IMR-90 (cell line): ENCODE results near the gene COMP. TPM values are rescaled to one million over a fixed set of nuclear protein-coding genes. Genes with fewer than 3 reads are reported as not detected.
A peak's percentile ranks its signal among the peaks of the same experiment; 100 is the strongest.

Source experiments
- ATAC-seq: fragments of 200-7000 bp; cut with Tn5 transposase; 2 replicates; pipeline ENCODE4 v1.9.1; 2020; ENCODE audit warnings: low read depth, mild to moderate bottlenecking, moderate library complexity
- BruUV-seq: library from RNA; stranded (reverse); fragments of 400-500 nt; replicated peaks from 2 replicates; lab custom pipeline; 2021; lab: Mats Ljungman, UMichigan
- CTCF ChIA-PET: fragments of 300-600 bp; formaldehyde crosslinking; extraction: SDS; loops from one replicate; lab custom pipeline; 2021; ENCODE audit warnings: antibody characterized with exemption; lab: Yijun Ruan, JAX
- POLR2A ChIA-PET: fragments of 300-600 bp; sonication (Branson Sonifier 250); formaldehyde crosslinking; loops from one replicate; lab custom pipeline; 2022; ENCODE audit warnings: antibody characterized with exemption; ENCODE audit not compliant: unreplicated experiment; lab: Charles Lee
- DNase-seq: peaks from one replicate; pipeline ENCODE4 v3.0.0; 2013
- H2AFZ ChIP-seq: replicated peaks from 2 replicates; pipeline ENCODE3; 2013; ENCODE audit warnings: low read length, mild to moderate bottlenecking; ENCODE audit not compliant: poor library complexity
- H2AK5ac ChIP-seq: 2 replicates; pipeline ENCODE4 v1.6.1; 2013; ENCODE audit warnings: low read depth, low read length, inconsistent platforms
- H2AK9ac ChIP-seq: replicated peaks from 2 replicates; pipeline ENCODE3; 2013; ENCODE audit warnings: mild to moderate bottlenecking, low read depth, low read length, moderate library complexity; ENCODE audit not compliant: poor library complexity
- H2BK120ac ChIP-seq: 2 replicates; pipeline ENCODE4 v1.6.1; 2013; ENCODE audit warnings: low read depth, low read length, inconsistent platforms
- H2BK15ac ChIP-seq: 3 replicates; pipeline ENCODE4 v1.6.1; 2013; ENCODE audit warnings: low read depth, low read length, inconsistent platforms
- H2BK20ac ChIP-seq: 2 replicates; pipeline ENCODE4 v1.6.1; 2013; ENCODE audit warnings: low read depth, mild to moderate bottlenecking, inconsistent platforms, low read length, moderate library complexity
- H2BK5ac ChIP-seq: 2 replicates; pipeline ENCODE4 v1.6.1; 2013; ENCODE audit warnings: mild to moderate bottlenecking, low read depth, low read length, inconsistent platforms; ENCODE audit not compliant: poor library complexity, severe bottlenecking
- H3K14ac ChIP-seq: replicated peaks from 2 replicates; pipeline ENCODE4 v1.6.1; 2013; ENCODE audit warnings: low read depth, low read length, inconsistent platforms
- H3K18ac ChIP-seq: 2 replicates; pipeline ENCODE4 v1.6.1; 2013; ENCODE audit warnings: low read depth, low read length, control low read depth
- H3K23ac ChIP-seq: 2 replicates; pipeline ENCODE4 v1.6.1; 2013; ENCODE audit warnings: low read depth, low read length, inconsistent platforms
- H3K27ac ChIP-seq: 2 replicates; pipeline ENCODE4 v1.5.1; 2013; ENCODE audit warnings: mild to moderate bottlenecking, control low read depth, low read length; ENCODE audit not compliant: insufficient read depth
- H3K27me3 ChIP-seq: 2 replicates; pipeline ENCODE4 v1.6.1; 2013; ENCODE audit warnings: low read length; ENCODE audit not compliant: control insufficient read depth, insufficient read depth
- H3K36me3 ChIP-seq: 2 replicates; pipeline ENCODE4 v1.6.1; 2013; ENCODE audit warnings: low read length, mixed read lengths; ENCODE audit not compliant: control insufficient read depth, insufficient read depth
- H3K4ac ChIP-seq: 2 replicates; pipeline ENCODE4 v1.6.1; 2013; ENCODE audit warnings: low read depth, low read length, inconsistent platforms
- H3K4me1 ChIP-seq: 2 replicates; pipeline ENCODE4 v1.6.1; 2013; ENCODE audit warnings: low read length, mixed read lengths; ENCODE audit not compliant: control insufficient read depth, insufficient read depth
- H3K4me2 ChIP-seq: 2 replicates; pipeline ENCODE4 v1.6.1; 2013; ENCODE audit warnings: low read depth, mild to moderate bottlenecking, control low read depth, low read length, moderate library complexity
- H3K4me3 ChIP-seq: 2 replicates; pipeline ENCODE4 v1.5.1; 2013; ENCODE audit warnings: low read depth, mild to moderate bottlenecking, control low read depth, low read length, moderate library complexity; ENCODE audit not compliant: insufficient read depth
- H3K56ac ChIP-seq: 2 replicates; pipeline ENCODE4 v1.6.1; 2013; ENCODE audit warnings: low read length, inconsistent platforms; ENCODE audit not compliant: insufficient read depth; ENCODE audit errors: extremely low read depth
- H3K79me1 ChIP-seq, 2 experiments: 2 replicates each; pipeline ENCODE4 v1.6.1; 2013; ENCODE audit warnings: low read length in 2 of 2, inconsistent platforms in 1 of 2, low read depth in 1 of 2
- H3K9ac ChIP-seq: 2 replicates; pipeline ENCODE4 v1.6.1; 2013; ENCODE audit warnings: low read depth, low read length, control low read depth
- H3K9me1 ChIP-seq: 2 replicates; pipeline ENCODE4 v1.6.1; 2013; ENCODE audit warnings: low read length, inconsistent platforms; ENCODE audit not compliant: insufficient read depth
- H3K9me3 ChIP-seq: 2 replicates; pipeline ENCODE4 v1.6.1; 2013; ENCODE audit warnings: low read length; ENCODE audit not compliant: control insufficient read depth, insufficient read depth
- H4K20me1 ChIP-seq: 2 replicates; pipeline ENCODE4 v1.6.1; 2013; ENCODE audit warnings: low read length, inconsistent platforms; ENCODE audit not compliant: insufficient read depth
- H4K5ac ChIP-seq: 2 replicates; pipeline ENCODE4 v1.6.1; 2013; ENCODE audit warnings: mild to moderate bottlenecking, low read depth, low read length, control low read depth
- H4K8ac ChIP-seq, 2 experiments: 2 replicates each; pipeline ENCODE4 v1.6.1; 2013; ENCODE audit warnings: low read depth in 2 of 2, low read length in 2 of 2, control low read depth in 1 of 2, inconsistent platforms in 1 of 2
- H4K91ac ChIP-seq: 2 replicates; pipeline ENCODE4 v1.6.1; 2013; ENCODE audit warnings: low read depth, low read length, inconsistent platforms; ENCODE audit not compliant: insufficient read depth
- CEBPB ChIP-seq: IDR thresholded peaks from 2 replicates; pipeline ENCODE4 v1.6.1; 2012; ENCODE audit warnings: low read depth, low read length, improper control_type of control experiment
- CHD1 ChIP-seq: IDR thresholded peaks from 2 replicates; pipeline ENCODE4 v1.6.1; 2012; ENCODE audit warnings: low read depth, low read length, improper control_type of control experiment
- CTCF ChIP-seq: conservative IDR thresholded peaks from 2 replicates; pipeline ENCODE4 v1.5.1; 2012; ENCODE audit warnings: mild to moderate bottlenecking, low read depth, low read length, improper control_type of control experiment
- ELK1 ChIP-seq: fragments of 150-350 bp; IDR thresholded peaks from 2 replicates; pipeline ENCODE4 v1.6.1; 2016; ENCODE audit warnings: low read depth, mild to moderate bottlenecking, low read length, moderate library complexity, borderline replicate concordance
- FOS ChIP-seq: fragments of 150-350 bp; IDR thresholded peaks from 2 replicates; pipeline ENCODE4 v1.6.1; 2016; ENCODE audit warnings: low read depth, low read length
- MAFK ChIP-seq: IDR thresholded peaks from 2 replicates; pipeline ENCODE4 v1.6.1; 2012; ENCODE audit warnings: low read depth, low read length, improper control_type of control experiment
- MAZ ChIP-seq: IDR thresholded peaks from 2 replicates; pipeline ENCODE4 v1.6.1; 2012; ENCODE audit warnings: low read depth, mild to moderate bottlenecking, low read length, improper control_type of control experiment, moderate library complexity, borderline replicate concordance
- MXI1 ChIP-seq: IDR thresholded peaks from 2 replicates; pipeline ENCODE4 v1.6.1; 2012; ENCODE audit warnings: low read depth, mild to moderate bottlenecking, low read length, moderate library complexity, borderline replicate concordance
- NFE2L2 ChIP-seq: fragments of 150-350 bp; IDR thresholded peaks from 2 replicates; pipeline ENCODE4 v1.6.1; 2016; ENCODE audit warnings: low read depth, mild to moderate bottlenecking, low read length
- POLR2A ChIP-seq: IDR thresholded peaks from 2 replicates; pipeline ENCODE4 v1.6.1; 2012; ENCODE audit warnings: mild to moderate bottlenecking, low read depth, low read length
- RCOR1 ChIP-seq: IDR thresholded peaks from 2 replicates; pipeline ENCODE4 v1.6.1; 2012; ENCODE audit warnings: mild to moderate bottlenecking, low read length, improper control_type of control experiment; ENCODE audit not compliant: insufficient replicate concordance
- RFX5 ChIP-seq: IDR thresholded peaks from 2 replicates; pipeline ENCODE4 v1.8.0; 2012; ENCODE audit warnings: low read depth, mild to moderate bottlenecking, low read length, moderate library complexity
- SMC3 ChIP-seq: fragments of 150-350 bp; IDR thresholded peaks from 2 replicates; pipeline ENCODE4 v1.6.1; 2016; ENCODE audit warnings: low read depth, mild to moderate bottlenecking, antibody characterized with exemption, low read length, moderate library complexity
- WGBS, 2 experiments: methylation state at CpG; one replicate each; pipeline versions ENCODE4 v1.1.5 to v1.1.7; 2013; ENCODE audit warnings: missing lambda C conversion rate in 2 of 2; ENCODE audit not compliant: insufficient read length in 1 of 2; ENCODE audit errors: extremely low coverage in 2 of 2; 5-methylcytosine and 5-hydroxymethylcytosine counted together
- dilution Hi-C: fragments of 300-500 bp; cut with HindIII; formaldehyde crosslinking; loops from one replicate; pipeline ENCODE4 v1.14.3; 2018; ENCODE audit warnings: low sequenced_read_pairs; ENCODE audit not compliant: unreplicated experiment
- in situ Hi-C: fragments of 300-500 bp; cut with MboI; formaldehyde crosslinking; loops from 3 replicates; pipeline ENCODE4 v1.14.3; 2019; ENCODE audit warnings: low sequenced_read_pairs, inconsistent platforms, mixed read lengths
- intact Hi-C: fragments of 100-400 bp; cut with micrococcal nuclease; formaldehyde crosslinking; loops from 2 replicates; pipeline ENCODE4 v1.10.0; 2022
- polyA plus RNA-seq, 3 experiments: library from polyadenylated mRNA; depleted of rRNA; stranded (reverse); fragments of >200 nt; gene quantifications; 2 replicates each; pipeline ENCODE4 v1.2.3, GENCODE V29; 2012; ENCODE audit warnings: low replicate concordance in 1 of 3
- total RNA-seq: library from RNA; depleted of rRNA; stranded (reverse); fragments of >200 nt; gene quantifications from 2 replicates; pipeline ENCODE4 v1.2.3, GENCODE V29; 2012

COMP gene
- total and polyA plus RNA-seq, 2 of the 4 experiments (the other 2 are of a cell fraction), result under 0.01 to 0.43 TPM

GRCh38 chr19:18741124-18742121, 49.7 kb downstream of the COMP start:
- Histone ChIP-seq H3K79me1 (peaks cover 3 to 7% of the 10 kb centered on the region in 2 experiments; a peak in 3 of 4 replicates), H4K5ac (no peak overlapping the region), H3K27ac (no peak overlapping the region), H2BK120ac (no peak overlapping the region), H3K4me1 (peaks cover 3% of the 10 kb centered on the region; the same call in 1 of the 2 replicates), H3K27me3 (no peaks in the 10 kb centered on the region), H3K4ac (no peak overlapping the region; the same call in 1 of the 2 replicates), H3K9me1 (no peaks in the 10 kb centered on the region), H2AFZ (no peak overlapping the region), H4K8ac (no peak overlapping the region), H2AK9ac (peak overlapping the region; percentile 82), H2BK5ac (no peak overlapping the region), H3K14ac (no peak overlapping the region), H2BK20ac (no peak overlapping the region), H3K9ac (no peak overlapping the region), H3K4me3 (no peak overlapping the region), H3K18ac (no peak overlapping the region), H2BK15ac (0 out of 3 replicates have a peak overlapping the region, but pooled peaks have one; percentile 28), H3K9me3 (no peaks in the 10 kb centered on the region), H3K36me3 (peaks cover 4% of the 10 kb centered on the region; the same call in 1 of the 2 replicates), H4K91ac (no peak overlapping the region), H4K20me1 (peaks cover 26% of the 10 kb centered on the region), H2AK5ac (no peak overlapping the region), H3K23ac (no peak overlapping the region; the same call in 1 of the 2 replicates), H3K56ac (no peak overlapping the region), H3K4me2 (no peak overlapping the region)
- 71% methylated on average over 15 of the region's 27 CpGs; no CpG with 5 or more reads in 1 of the 2 experiments for WGBS, 2 experiments
- POLR2A ChIA-PET, result no interaction called here
- DNase-seq (no peak), ATAC-seq (no peak)
- intact Hi-C loops, result no loop called here
- BruUV-seq, result no TSS peak
- dilution Hi-C loops, result no loop called here
- CTCF ChIA-PET, result interaction anchor here (0.6 kb wide), 1 partner anchor 402 kb away, joined by 6 read pairs; no protein-coding TSS in a partner anchor
- in situ Hi-C loops, result no loop called here
- TF ChIP-seq POLR2A (no peak), NFE2L2 (no peak), RFX5 (no peak), MAZ (no peak), SMC3 (no peak), MXI1 (no peak), CEBPB (no peak), ELK1 (no peak), MAFK (no peak), FOS (no peak), CTCF (no peak), RCOR1 (no peak), CHD1 (no peak)
